ENCODE measurements around the gene CD300LG. TPM values are rescaled to one million over a fixed set of nuclear protein-coding genes. Genes with fewer than 3 reads are reported as not detected.

CD300LG gene
- total RNA-seq, 2 donors from 2014 or later, result 1.8 to 15.5 TPM

DNA sequence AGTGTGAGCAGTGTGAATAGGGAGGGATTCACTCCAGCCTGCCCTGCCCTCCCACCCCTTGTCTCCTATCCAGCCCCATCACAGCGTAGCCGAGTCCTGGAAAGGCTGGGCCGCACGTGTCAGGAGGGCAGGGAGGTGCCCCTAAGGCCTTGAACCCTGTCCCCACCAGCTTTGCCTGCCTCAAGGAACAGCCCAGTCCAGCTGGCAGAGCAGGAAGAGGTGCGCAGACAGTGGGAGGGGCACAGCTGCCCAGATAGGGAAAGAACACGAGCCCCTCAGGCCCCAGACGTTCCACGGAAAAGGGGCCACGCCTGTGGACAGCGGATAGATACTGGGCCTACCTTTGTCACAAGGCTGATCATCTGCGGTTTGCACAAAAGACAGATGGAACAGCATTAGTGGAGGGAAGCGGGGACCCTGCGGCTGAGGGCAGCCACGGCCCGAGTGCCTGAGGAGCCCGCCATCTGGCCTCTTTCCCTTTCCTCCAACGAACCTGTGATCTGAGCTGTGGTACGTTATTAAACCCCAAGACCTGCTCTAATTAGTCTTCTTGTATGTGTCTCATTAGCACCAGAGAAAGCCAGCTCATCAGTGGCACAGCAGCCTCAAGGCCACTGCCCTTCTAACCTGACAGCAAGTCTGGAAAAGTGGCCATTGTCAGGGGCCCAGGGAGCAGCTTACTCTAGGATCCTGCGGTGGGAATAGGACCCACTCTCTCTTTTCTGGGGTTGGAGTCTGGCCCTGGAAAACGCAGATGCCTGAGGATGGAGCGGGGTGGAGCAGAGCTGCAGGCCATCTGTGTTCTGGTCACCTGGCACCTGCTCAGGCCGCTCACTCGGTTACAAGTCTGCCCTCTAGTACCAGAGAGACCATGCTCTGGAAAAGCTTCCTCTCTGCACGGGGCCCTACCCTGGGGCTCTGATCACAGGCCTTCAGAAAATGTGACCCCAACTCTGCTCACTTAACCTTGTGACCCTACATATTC is 30.3 kb upstream of the CD300LG start:
- 82 to 89% methylated on average over 13 to 24 of the region's 24 CpGs for WGBS, 2 donors
- Histone ChIP-seq H3K9me3 (no peaks in the 10 kb centered on the region), H3K36me3 (replicated peaks in 1 of 2; ENCODE audit: insufficient read depth in 1 of 2, low read depth in 2 of 2) (no peaks in the 10 kb centered on the region), H3K27me3 (no peaks in the 10 kb centered on the region), H3K4me1 (no peaks in the 10 kb centered on the region), H3K4me3 (no peak overlapping the region), H3K27ac (no peak overlapping the region)
- intact Hi-C loops (cut with DNase I), result no loop called here
- ATAC-seq (no peak), DNase-seq (no peak)
- no peak for TF ChIP-seq POLR2A (IDR thresholded peaks at IDR 0.05)
- TF ChIP-seq, protein P1, sequence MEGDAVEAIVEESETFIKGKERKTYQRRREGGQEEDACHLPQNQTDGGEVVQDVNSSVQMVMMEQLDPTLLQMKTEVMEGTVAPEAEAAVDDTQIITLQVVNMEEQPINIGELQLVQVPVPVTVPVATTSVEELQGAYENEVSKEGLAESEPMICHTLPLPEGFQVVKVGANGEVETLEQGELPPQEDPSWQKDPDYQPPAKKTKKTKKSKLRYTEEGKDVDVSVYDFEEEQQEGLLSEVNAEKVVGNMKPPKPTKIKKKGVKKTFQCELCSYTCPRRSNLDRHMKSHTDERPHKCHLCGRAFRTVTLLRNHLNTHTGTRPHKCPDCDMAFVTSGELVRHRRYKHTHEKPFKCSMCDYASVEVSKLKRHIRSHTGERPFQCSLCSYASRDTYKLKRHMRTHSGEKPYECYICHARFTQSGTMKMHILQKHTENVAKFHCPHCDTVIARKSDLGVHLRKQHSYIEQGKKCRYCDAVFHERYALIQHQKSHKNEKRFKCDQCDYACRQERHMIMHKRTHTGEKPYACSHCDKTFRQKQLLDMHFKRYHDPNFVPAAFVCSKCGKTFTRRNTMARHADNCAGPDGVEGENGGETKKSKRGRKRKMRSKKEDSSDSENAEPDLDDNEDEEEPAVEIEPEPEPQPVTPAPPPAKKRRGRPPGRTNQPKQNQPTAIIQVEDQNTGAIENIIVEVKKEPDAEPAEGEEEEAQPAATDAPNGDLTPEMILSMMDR (IDR thresholded peaks at IDR 0.05), result no peak

- Histone ChIP-seq H3K36me3 (replicated peaks in 1 of 2; ENCODE audit: insufficient read depth in 1 of 2, low read depth in 2 of 2) (no peaks in the 10 kb centered on the region), H3K4me3 (no peak overlapping the region), H3K4me1 (no peaks in the 10 kb centered on the region), H3K9me3 (no peaks in the 10 kb centered on the region), H3K27ac (no peak overlapping the region), H3K27me3 (no peaks in the 10 kb centered on the region)
- 89 to 100% methylated on average over 2 to 7 of the region's 9 CpGs for WGBS, 2 donors
- DNase-seq (no peak), ATAC-seq (no peak)
- TF ChIP-seq POLR2A (IDR thresholded peaks at IDR 0.05), result no peak
- TF ChIP-seq, protein P1 (IDR thresholded peaks at IDR 0.05), result no peak
- intact Hi-C loops (cut with DNase I), result no loop called here
Observed at GRCh38 chr17:43817826-43818225, 29.1 kb upstream of the CD300LG start.

GRCh38 chr17:43818966-43819365 is 28.0 kb upstream of the CD300LG start:
- no peaks in the 10 kb centered on the region for H3K27me3 ChIP-seq
- ATAC-seq (no peak), DNase-seq (no peak)
- no peaks in the 10 kb centered on the region for H3K36me3 ChIP-seq (replicated peaks in 1 of 2; ENCODE audit: insufficient read depth in 1 of 2, low read depth in 2 of 2)
- no peaks in the 10 kb centered on the region for H3K9me3 ChIP-seq
- no peak overlapping the region for H3K4me3 ChIP-seq
- no peaks in the 10 kb centered on the region for H3K4me1 ChIP-seq
- H3K27ac ChIP-seq, result no peak overlapping the region
- 86 to 89% methylated on average over 4 to 5 of the region's 5 CpGs for WGBS, 2 donors
- no peak for TF ChIP-seq POLR2A (IDR thresholded peaks at IDR 0.05)
- TF ChIP-seq, protein P1 (IDR thresholded peaks at IDR 0.05), result no peak
- intact Hi-C loops (cut with DNase I), result no loop called here

DNA sequence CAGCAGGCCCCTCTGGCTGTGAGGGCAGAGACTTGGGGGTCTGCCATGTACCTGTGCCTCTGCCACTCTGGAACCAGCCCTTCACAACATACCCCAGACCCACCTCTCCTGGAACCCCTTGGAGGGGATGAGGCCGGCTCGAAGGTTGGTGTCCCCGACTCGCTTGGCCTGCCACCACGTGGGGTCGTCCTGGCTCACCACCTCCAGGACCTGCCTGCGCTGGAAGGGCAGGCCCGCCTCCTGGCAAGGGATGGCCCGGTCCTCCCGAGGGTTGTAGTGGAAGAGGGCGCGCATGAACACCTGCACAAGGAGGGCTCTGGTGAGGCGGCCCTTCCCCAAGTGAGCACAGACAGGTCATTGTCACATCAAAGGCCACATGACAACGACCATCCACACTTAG is 26.2 kb upstream of the CD300LG start:
- DNase-seq, result no peak
- Histone ChIP-seq H3K27ac (no peak overlapping the region), H3K27me3 (no peaks in the 10 kb centered on the region), H3K36me3 (replicated peaks in 1 of 2; ENCODE audit: insufficient read depth in 1 of 2, low read depth in 2 of 2) (no peaks in the 10 kb centered on the region), H3K4me1 (no peaks in the 10 kb centered on the region), H3K9me3 (no peaks in the 10 kb centered on the region), H3K4me3 (no peak overlapping the region)
- no peak for TF ChIP-seq POLR2A (IDR thresholded peaks at IDR 0.05)
- TF ChIP-seq, protein P1 (IDR thresholded peaks at IDR 0.05), result no peak
- ATAC-seq, result no peak
- WGBS, 2 donors, result 88 to 89% methylated on average over 13 to 14 of the region's 14 CpGs
- intact Hi-C loops (cut with DNase I), result no loop called here

Data from body of pancreas (tissue), 4 donors.